MCF 10A (cell line): ENCODE results near the gene HSD3B2. TPM values are rescaled to one million over a fixed set of nuclear protein-coding genes. Genes with fewer than 3 reads are reported as not detected.

ENCODE experiments used
- BruUV-seq: library from RNA; stranded (reverse); fragments of 400-500 nt; replicated peaks from 2 replicates; lab custom pipeline; 2021; lab: Mats Ljungman, UMichigan
- CTCF ChIA-PET: fragments of 300-600 bp; sonication (Branson Sonifier 250); formaldehyde crosslinking; extraction: SDS; loops from one replicate; lab custom pipeline; 2021; ENCODE audit warnings: antibody characterized with exemption, inconsistent platforms; lab: Yijun Ruan, JAX
- POLR2A ChIA-PET: fragments of 300-600, 350-650 bp; sonication (Branson Sonifier 250); formaldehyde crosslinking; extraction: SDS; loops from one replicate; lab custom pipeline; 2020; ENCODE audit warnings: antibody characterized with exemption, inconsistent platforms; lab: Yijun Ruan, JAX
- DNase-seq: peaks from one replicate; pipeline ENCODE4 v3.0.0-alpha.2; 2018; ENCODE audit not compliant: unreplicated experiment
- H3K27ac Mint-ChIP-seq: one replicate; pipeline ENCODE4 v1.8.0; 2022; ENCODE audit warnings: mild to moderate bottlenecking, low read depth, mixed read lengths; ENCODE audit not compliant: unreplicated experiment
- H3K27me3 Mint-ChIP-seq: one replicate; pipeline ENCODE4 v1.8.0; 2022; ENCODE audit warnings: mixed read lengths; ENCODE audit not compliant: insufficient read depth, unreplicated experiment
- H3K36me3 Mint-ChIP-seq: one replicate; pipeline ENCODE4 v1.8.0; 2022; ENCODE audit warnings: mild to moderate bottlenecking, moderate library complexity, mixed read lengths; ENCODE audit not compliant: insufficient read depth, unreplicated experiment
- H3K4me1 Mint-ChIP-seq: one replicate; pipeline ENCODE4 v1.8.0; 2022; ENCODE audit warnings: mixed read lengths; ENCODE audit not compliant: insufficient read depth, unreplicated experiment
- H3K4me3 Mint-ChIP-seq: one replicate; pipeline ENCODE4 v1.8.0; 2022; ENCODE audit warnings: mild to moderate bottlenecking, moderate library complexity, mixed read lengths; ENCODE audit not compliant: unreplicated experiment
- H3K9me3 Mint-ChIP-seq: one replicate; pipeline ENCODE4 v1.8.0; 2022; ENCODE audit warnings: mixed read lengths; ENCODE audit not compliant: unreplicated experiment
- intact Hi-C: fragments of 100-400 bp; cut with micrococcal nuclease; formaldehyde crosslinking; loops from 2 replicates; pipeline ENCODE4 v1.14.1; 2022
- total RNA-seq: library from RNA; stranded (reverse); gene quantifications from 2 replicates; pipeline ENCODE4 v1.2.3, GENCODE V29; 2022
- TF ChIP-seq, protein P1 (sequence below): fragments of 200-600 bp; IDR thresholded peaks from one replicate; pipeline ENCODE4 v1.8.0; 2022; ENCODE audit warnings: antibody characterized with exemption, mild to moderate bottlenecking; ENCODE audit not compliant: unreplicated experiment

HSD3B2 gene
- total RNA-seq, 1 experiment from 2014 or later, result not detected

- TF ChIP-seq, protein P1, sequence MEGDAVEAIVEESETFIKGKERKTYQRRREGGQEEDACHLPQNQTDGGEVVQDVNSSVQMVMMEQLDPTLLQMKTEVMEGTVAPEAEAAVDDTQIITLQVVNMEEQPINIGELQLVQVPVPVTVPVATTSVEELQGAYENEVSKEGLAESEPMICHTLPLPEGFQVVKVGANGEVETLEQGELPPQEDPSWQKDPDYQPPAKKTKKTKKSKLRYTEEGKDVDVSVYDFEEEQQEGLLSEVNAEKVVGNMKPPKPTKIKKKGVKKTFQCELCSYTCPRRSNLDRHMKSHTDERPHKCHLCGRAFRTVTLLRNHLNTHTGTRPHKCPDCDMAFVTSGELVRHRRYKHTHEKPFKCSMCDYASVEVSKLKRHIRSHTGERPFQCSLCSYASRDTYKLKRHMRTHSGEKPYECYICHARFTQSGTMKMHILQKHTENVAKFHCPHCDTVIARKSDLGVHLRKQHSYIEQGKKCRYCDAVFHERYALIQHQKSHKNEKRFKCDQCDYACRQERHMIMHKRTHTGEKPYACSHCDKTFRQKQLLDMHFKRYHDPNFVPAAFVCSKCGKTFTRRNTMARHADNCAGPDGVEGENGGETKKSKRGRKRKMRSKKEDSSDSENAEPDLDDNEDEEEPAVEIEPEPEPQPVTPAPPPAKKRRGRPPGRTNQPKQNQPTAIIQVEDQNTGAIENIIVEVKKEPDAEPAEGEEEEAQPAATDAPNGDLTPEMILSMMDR, result no peak
- Mint-ChIP-seq H3K36me3 (no peaks in the 10 kb centered on the region), H3K4me1 (peaks cover 3% of the 10 kb centered on the region), H3K4me3 (no peak overlapping the region), H3K27ac (no peak overlapping the region), H3K9me3 (no peaks in the 10 kb centered on the region), H3K27me3 (no peaks in the 10 kb centered on the region)
- DNase-seq, result no peak
- CTCF ChIA-PET, result no interaction called here
- intact Hi-C loops, result no loop called here
- POLR2A ChIA-PET, result no interaction called here
- BruUV-seq, result no TSS peak
These were observed 35.8 kb upstream of the HSD3B2 start for GRCh38 chr1:119379117-119379516.

DNA sequence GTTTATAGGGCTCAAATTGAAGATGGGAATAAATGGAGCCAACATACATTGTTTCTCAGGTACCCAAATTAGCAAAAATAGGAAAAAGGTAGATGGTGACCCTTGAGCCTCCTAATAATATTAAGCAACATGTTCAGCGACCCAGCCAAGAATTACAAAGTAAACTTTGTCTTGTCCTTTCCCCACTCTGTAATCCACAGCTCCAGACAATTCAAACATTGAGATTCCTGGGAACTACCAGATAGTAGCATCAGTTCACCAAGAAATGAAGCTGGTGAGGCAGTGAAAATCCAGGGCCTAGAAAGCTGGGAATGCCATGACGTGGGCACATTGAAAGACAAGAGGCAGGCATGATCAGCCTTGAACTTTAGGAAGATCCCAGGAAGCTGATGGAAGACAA lies 34.6 kb upstream of the HSD3B2 start:
- intact Hi-C loops, result no loop called here
- H3K27me3 Mint-ChIP-seq, result no peaks in the 10 kb centered on the region
- no peak overlapping the region for H3K4me3 Mint-ChIP-seq
- ChIA-PET CTCF (interaction anchor here (0.5 to 1.3 kb wide), 4 partner anchors 11 to 1527 kb away, joined by 3 to 5 read pairs (median 4); partner anchors contain the start of gene HAO2), POLR2A (no interaction called here)
- H3K4me1 Mint-ChIP-seq, result no peaks in the 10 kb centered on the region
- no peak overlapping the region for H3K27ac Mint-ChIP-seq
- no peaks in the 10 kb centered on the region for H3K36me3 Mint-ChIP-seq
- H3K9me3 Mint-ChIP-seq, result no peaks in the 10 kb centered on the region
- TF ChIP-seq, protein P1, result no peak
- no TSS peak for BruUV-seq
- DNase-seq, result no peak

- no TSS peak for BruUV-seq
- no peak overlapping the region for H3K4me3 Mint-ChIP-seq
- no peaks in the 10 kb centered on the region for H3K27me3 Mint-ChIP-seq
- TF ChIP-seq, protein P1, result no peak
- no peak overlapping the region for H3K27ac Mint-ChIP-seq
- no peaks in the 10 kb centered on the region for H3K9me3 Mint-ChIP-seq
- H3K4me1 Mint-ChIP-seq, result no peaks in the 10 kb centered on the region
- POLR2A ChIA-PET, result no interaction called here
- no peaks in the 10 kb centered on the region for H3K36me3 Mint-ChIP-seq
- intact Hi-C loops, result no loop called here
- no peak for DNase-seq
- CTCF ChIA-PET, result interaction anchor here (0.5 to 1.3 kb wide), 3 partner anchors 13 to 1528 kb away, joined by 3 to 5 read pairs (median 4); partner anchors contain the start of gene HAO2
These were observed 33.8 kb upstream of the HSD3B2 start for GRCh38 chr1:119380983-119381662.

DNA sequence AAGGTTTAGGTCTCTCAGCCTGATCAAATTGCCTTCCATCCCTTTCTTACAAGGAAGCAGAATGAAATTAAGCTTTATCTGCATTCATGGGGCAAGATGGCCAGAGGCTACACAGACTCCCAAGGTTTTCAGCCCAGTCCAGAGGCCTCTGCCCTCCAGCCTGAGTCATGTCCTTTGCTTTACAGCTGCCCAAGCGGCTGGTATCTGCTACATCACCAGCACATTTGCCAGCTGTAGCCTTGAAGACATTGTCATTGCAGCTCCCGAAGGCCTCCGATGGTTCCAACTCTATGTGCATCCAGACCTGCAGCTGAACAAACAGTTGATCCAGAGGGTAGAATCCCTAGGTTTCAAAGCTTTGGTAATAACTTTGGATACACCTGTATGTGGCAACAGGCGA lies 30.4 kb upstream of the HSD3B2 start:
- intact Hi-C loops, result no loop called here

More for the DNA sequence above, 30.4 kb upstream of the HSD3B2 start:
- no peak overlapping the region for H3K4me3 Mint-ChIP-seq
- DNase-seq, result no peak
- ChIA-PET POLR2A (no interaction called here), CTCF (interaction anchor here (1.0 to 1.6 kb wide), 3 partner anchors 16 to 291 kb away, joined by 3 read pairs; partner anchors contain the start of gene HAO2)
- TF ChIP-seq, protein P1, result no peak
- no peaks in the 10 kb centered on the region for H3K9me3 Mint-ChIP-seq
- no peaks in the 10 kb centered on the region for H3K4me1 Mint-ChIP-seq
- no peaks in the 10 kb centered on the region for H3K36me3 Mint-ChIP-seq
- no peaks in the 10 kb centered on the region for H3K27me3 Mint-ChIP-seq
- no TSS peak for BruUV-seq
- H3K27ac Mint-ChIP-seq, result no peak overlapping the region
